ENCODE measurements around the gene E2F2.
"Not testable (repeated sequence)": the region's sequence is repeated elsewhere in the genome, so short reads cannot be mapped to it uniquely, and the experiment has no call there.

E2F2 gene

DNA sequence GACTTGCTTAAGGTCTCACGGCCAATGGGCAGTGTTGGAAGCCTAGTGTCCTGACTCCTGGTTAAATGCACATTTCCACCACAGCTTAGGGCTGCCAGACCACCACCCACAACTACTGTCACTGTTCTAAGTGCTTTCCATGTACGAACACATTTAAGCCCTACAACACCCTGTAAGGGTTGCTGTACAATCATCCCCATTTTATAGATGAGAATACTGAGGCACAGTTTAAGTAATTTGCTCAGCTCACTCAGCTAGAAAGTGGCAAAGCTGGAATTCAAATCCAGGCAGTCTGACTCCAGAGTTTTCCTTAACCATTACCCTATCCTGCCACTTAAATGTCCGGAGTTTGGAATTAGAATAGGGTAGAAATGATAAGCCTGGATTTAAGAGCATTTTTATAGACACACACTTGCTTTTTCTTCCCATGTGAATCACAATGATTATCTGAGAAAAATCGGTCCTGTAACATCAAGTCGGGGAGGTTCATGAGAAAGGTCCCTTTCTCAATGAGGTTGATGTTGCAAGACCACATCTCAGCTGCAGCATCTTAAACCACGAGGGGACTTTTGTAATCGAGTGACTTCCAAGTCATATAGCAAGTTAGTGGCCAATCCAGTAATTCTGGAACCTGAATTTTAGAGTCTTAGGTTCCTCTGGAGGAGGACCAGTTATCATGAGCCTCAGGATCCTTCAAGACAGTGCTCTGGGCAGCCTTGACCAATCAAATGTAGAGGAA lies 8.6 kb downstream of the E2F2 start:
- no peak for DNase-seq

DNA sequence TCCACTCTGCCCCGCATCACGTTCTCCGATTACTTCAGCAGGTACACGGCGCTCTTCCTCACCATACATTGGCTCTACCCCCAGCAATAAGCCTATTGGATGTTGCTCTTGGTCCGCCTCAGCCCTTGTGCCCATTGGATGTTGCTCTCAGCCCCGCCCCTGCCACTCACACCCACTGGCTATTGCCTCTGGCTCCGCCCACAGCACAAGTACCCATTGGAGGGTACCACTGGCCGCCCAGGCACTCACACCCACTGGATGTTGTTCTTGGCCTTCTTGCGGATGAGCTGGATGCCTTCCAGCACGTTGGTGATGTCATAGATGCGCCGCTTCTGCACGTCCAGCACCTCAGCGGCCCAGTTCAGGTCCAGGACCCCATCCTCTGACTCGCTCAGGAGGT lies 9.4 kb downstream of the E2F2 start:
- DNase-seq = no peak

DNA sequence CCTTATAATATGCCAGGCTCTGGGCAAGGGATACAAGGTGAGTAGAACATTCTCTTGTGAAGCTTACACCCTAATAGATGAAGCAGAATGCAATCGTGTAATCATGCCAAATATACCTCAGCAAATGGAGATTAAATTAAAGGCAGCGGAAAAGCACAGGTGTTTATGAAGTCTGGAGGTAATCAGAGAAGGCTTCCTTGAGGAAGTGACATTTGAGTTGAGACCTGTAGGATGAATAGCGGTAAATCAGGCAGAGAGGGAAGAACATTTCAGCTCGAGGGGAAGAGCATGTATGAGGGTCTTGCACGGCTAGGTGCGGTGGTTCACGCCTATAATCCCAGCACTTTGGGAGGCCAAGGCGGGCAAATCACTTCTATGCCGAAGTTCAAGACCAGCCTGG lies 13.5 kb downstream of the E2F2 start:
- no peak for DNase-seq

DNA sequence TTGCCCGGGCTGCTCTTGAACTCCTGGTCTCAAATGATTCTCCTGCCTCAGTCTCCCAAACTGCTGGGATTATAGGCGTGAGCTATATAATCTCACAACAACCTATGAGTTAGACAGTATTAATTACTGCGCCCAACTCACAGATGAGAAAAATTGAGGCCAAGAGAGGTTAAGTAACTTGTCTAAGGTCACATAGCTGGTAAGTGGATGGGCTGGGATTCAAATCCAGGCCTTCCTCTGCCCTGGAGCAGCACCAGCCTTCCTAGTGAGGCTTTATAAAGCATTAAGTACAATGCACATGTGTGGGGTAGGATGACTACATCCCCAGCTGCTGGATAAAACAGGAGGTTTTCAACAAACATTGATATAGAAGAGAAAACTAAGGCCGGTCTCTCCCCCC lies 15.1 kb downstream of the E2F2 start:
- no peak for DNase-seq

DNA sequence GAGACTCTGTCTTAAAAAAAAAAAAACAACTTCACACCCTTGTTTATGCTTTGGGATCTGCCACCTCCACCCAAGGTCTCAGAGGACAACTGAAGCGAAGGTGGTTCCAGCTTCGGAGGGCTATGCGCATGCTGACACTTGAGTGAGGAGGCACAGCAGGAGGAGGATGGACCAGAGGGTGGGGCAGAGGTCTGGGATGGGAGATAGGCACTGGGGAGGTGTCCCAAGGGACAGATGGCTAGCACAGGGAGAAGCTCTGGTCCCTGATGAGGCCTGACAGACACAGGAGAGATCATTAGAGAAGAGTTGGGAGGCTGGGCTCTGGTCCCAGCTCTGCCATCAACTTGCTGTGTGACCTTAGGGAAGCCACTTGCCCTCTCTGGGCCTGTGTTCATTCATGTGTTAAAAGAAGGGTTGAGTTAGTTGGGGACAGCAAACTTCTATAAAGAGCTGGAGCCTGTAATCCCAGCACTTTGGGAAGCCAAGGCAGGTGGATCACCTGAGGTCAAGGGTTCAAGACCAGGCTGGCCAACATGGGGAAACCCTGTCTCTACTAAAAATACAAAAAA lies 16.8 kb downstream of the E2F2 start:
- DNase-seq = no peak

DNA sequence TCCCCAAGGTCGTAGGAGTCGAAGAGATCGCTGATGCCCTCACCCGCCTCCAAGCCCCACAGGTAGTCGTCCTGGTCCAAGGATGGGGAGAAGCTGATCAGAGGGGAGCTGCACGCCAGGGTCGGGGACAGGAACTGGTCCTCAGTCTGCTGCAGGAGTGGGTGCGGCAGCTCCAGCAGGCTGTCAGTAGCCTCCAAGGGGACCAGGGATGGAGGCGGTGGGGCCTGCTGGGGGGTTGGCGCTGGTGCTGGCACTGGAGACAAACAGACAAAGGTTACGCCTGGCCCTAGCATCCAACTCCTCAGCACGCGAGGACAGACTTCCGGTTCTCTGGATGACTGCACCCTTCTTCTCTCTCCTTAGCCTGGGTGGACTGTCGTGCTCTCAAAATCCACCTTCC lies 21.1 kb downstream of the E2F2 start:
- no peak for DNase-seq

DNA sequence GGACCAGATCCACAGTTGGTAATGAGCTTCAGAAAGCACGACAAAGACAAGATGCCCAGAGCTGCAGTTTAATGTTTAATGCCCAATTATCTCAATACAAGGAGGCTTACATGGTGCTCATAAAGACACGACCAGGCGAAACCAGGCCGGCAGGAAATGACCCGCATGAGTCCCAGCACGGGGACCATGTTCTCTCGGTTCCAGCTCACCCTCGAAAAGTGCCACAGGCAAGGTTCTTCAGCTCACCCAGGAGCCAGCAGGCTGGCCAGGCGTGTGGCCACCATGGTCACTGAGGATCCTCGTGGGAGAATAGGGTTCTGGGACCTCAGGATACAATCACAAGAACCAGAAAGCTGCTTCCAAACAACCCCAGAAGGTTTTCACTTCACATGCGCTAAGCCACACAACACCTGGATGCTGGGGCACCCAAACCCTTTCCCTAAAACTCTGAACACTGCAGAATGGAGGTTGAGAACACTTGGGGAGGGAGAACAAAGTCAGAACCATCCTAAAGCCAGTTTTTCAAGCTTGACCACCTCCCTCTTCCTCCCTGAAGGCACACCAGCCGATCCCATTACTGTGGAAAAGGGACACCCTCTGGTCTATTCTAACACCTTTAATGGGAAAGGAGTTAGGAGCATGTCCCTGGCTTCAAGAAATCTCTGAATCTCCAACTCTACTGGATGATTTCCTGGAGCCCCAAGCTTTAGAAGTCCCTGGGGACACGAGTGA lies 24.5 kb downstream of the E2F2 start:
- no peak for DNase-seq

DNA sequence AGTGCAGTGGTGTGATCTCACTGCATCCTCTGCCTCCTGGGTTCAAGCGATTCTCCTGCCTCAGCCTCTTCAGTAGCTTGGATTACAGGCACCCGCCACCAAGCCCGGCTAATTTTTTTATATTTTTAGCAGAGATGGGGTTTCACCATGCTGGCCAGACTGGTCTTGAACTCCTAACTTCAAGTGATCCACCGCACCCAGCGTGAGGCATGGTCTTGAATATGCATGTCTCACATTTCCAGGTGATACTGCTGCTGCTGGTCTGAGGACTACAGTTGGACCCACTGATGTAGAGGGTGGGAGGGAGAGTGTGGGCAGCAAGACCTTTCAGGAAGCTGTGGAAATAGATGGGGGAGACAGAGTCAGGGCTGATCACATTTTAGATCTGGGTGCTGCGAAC lies 25.2 kb downstream of the E2F2 start:
- DNase-seq = no peak

DNA sequence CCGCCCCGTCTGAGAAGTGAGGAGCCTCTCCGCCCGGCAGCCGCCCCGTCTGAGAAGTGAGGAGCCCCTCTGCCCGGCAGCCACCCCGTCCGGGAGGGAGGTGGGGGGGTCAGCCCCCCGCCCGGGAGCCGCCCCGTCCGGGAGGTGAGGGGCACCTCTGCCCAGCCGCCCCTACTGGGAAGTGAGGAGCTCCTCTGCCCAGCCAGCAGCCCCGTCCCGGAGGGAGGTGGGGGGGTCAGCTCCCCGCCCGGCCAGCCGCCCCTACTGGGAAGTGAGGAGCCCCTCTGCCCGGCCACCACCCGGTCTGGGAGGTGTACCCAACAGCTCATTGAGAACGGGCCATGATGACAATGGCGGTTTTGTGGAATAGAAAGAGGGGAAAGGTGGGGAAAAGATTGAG lies 26.9 kb downstream of the E2F2 start:
- not testable (repeated sequence) for DNase-seq

DNA sequence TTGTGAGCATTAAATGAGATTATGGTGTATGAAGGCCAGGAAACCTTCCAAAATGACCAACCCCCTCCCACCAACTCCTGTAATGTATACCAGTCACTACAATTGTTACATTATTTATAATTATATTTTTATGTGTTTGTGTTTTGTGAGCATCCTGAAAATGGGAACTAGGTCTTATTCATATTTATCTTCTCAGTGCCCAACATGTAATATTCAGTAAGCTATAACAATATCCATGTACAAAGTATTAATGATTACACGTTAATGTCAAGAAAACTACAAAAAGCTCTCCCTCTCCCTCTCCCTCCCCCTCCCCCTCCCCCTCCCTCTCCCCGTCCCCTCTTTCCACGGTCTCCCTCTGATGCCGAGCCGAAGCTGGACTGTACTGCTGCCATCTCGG lies 28.1 kb downstream of the E2F2 start:
- DNase-seq = no peak

DNA sequence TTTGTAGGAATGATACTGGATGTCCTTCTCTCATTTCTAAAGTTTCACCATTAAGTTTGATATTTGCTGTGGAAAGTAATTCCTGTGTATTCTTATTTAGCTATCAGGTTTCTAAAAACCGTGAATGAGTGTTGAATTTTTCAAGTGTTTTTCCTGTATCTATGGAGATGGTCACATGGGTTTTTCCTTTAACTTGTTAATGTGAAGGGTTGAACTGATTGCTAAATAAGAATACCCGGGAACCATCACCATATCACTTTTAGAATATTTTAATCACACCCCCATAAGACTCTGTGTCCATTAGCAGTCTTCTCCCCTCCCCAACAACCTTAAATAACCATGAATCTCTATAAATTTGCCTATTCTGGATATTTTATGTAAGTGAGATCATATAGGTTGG lies 30.6 kb downstream of the E2F2 start:
- no peak for DNase-seq

DNA sequence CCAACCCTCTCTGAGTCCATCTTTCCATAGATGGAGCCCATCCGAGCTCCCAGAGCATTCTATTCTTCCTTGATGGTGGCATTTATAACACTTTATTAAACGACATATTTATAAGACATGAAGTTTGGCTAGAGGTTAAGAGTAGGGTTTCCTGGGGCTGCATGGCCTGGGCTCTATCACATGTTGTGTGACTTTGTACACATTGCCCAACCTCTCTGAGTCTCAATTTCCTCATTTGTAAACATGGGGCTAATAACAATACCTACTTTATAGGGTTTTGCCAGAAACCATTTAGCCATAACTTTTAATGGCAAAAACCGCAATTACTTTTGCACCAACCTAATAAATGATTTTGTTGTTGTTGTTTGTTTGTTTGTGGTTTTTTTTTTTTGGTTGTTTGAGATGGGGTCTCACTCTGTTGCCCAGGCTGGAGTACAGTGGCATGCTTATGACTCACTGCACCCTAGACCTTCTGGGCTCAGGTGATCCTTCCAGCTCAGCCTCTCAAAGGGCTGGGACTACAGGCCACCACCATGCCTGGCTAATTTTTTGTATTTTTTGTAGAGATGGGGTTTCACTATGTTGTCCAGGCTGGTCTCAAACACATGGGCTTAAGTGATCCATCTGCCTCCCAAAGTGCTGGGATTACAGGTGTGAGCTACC lies 33.1 kb downstream of the E2F2 start:
- DNase-seq = no peak

DNA sequence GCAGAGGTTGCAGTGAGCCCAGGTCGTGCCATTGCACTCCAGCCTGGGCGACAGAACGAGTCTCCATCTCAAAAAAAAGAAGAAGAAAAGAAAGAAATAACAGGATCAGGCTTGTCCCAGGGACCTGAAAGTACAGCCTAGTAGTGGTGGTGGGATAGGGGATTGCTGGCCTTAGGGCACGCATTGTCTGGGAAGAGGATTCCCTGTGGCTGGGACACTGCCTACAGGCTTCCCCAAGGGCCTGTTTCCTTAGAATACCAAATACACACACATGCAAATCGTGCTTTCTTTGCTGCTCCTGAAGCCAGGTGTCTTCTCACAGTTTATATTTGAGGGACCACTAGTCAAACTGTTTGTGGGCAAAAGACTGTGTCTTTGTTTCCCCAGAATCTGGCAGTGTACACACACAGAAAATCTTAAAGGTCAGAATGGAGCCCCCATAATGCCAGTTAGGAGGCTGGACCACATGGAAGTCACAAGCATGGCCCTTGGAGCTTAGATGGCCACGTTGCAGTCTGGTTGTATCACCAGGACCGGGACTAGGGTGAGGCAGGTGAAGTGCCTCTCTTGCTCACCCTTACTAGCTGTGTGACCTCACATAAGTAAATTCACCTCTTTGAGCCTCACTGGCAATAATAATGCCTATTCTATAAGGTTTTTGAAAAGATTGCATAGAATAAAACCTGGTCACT lies 34.4 kb downstream of the E2F2 start:
- DNase-seq = no peak

DNA sequence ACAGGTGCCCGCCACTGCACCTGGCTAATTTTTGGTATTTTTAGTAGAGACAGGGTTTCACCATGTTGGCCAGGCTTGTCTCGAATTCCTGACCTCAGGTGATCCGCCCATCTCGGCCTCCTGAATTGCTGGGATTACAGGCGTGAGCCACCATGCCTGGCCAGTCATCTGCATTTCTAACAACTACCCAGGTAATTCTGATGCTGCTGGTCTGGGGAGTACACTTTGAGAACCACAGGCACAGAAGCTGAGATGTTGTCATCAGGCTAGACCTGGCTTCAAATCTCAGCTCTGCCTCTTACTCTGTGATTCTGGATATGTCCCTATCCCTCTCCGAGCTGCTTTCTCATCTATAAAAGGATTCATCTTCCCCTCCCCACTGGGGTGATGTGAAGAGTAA lies 36.2 kb downstream of the E2F2 start:
- not testable (repeated sequence) for DNase-seq

DNA sequence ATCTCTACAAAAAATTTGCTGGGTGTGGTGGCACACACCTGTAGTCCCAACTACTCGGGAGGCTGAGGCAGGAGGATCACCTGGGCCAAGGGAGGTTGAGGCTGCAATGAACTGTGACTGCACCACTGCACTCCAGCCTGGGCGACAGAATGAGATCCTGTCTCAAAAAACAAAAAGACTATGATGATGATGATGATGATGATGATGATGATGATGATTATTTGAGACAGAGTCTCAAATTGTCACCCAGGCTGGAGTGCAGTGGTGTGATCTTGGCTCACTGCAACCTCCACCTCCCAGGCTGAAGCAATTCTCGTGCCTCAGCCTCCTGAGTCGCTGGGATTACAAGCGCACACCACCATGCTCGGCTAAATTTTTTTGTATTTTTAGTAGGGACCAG lies 38.3 kb downstream of the E2F2 start:
- DNase-seq = not testable (repeated sequence)

DNA sequence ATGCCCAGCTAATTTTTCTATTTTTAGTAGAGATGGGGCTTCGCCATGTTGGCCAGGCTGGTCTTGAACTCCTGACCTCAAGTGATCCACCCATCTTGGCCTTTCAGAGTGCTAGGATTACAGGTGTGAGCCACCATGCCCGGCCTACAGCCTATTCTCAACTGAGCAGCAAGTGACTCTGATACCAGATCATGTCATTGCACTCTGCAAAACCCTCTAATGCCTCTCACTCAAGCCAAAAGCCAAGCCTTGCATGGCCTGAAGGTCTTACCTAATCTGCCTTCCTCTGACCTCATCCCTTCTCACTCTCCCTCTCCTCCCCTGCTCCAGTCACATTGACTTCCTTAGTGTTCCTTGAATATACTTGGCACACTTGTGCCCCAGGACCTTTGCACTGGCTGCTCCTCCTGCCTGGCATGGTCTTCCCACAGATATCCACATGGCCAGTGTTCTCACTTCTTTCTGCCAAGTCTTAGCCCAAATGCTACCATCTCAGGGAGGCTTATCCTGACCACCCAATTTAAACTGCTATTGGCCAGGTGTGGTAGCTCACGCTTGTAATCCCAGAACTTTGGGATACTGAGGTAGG lies 38.8 kb downstream of the E2F2 start:
- DNase-seq = no peak

DNA sequence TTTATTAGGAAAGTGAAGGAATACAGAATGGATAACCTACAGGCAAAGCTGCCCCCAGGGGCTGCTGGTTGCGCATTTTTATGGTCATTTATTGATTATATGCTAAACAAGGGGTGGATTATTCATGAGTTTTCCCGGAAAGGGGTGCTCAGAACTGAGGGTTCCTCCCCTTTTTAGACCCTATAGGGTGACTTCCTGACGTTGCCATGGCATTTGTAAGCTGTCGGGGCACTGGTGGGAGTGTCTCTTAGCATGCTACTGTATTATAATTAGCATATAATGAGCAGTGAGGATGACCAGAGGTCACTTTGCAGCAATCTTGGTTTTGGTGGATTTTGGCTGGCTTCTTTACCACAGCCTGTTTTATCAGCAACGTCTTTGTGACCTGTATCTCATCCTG lies 41.2 kb downstream of the E2F2 start:
- DNase-seq = no peak

DNA sequence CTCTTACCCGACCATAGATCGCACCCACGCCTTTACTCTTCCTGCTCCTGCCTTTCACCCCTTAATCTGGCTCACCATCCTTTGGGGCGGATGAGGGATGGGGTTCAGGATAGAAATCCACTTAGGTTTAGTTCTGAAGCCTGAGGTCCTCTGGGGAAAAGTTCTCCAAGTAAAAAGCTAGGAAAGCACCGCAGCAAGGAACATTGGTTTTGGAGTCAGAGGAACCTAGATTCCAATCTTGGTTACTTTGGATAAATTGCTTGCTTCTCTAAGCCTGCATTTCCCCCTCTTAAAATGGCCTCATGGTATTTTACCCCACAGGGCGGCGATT lies 46.1 kb downstream of the E2F2 start:
- no peak for DNase-seq

DNA sequence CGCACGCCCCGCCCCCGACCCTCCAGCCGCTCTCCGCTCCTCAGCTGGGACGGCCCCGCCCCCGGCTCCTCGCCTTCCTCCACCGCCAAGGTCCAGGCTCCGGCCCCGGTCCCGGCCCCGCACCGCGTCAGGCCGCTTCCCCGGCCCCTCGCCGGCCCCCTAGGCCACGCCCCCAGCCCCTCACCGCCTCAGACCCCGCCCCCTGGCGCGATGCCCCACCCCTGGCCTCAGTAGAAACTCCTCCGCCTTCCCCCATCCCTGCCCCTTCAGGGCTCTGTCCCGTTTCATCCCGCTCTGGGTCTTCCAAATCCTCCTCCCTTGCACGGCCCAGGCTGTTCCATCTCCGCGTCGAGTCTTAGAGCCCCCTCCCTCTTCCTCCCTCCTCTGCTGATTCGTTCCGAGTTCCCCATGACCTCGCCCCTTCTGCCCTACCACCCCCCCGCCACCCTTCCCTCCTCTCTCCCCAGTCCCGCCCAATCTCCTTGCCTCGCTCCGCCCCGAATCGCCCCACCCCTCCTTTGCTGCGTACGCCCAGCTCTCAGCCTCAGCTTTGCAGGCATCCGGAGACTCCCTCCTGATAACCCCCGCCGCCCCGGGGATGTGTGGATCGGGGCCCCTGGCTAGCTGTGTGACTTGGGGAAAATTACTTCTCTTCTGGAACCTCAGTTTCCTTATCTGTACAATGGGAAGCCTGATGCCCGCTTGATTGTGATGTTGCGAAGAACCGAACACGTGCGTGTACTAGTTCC lies 46.6 kb downstream of the E2F2 start:
- peak; percentile 75 to 85 (median 78) for DNase-seq

DNA sequence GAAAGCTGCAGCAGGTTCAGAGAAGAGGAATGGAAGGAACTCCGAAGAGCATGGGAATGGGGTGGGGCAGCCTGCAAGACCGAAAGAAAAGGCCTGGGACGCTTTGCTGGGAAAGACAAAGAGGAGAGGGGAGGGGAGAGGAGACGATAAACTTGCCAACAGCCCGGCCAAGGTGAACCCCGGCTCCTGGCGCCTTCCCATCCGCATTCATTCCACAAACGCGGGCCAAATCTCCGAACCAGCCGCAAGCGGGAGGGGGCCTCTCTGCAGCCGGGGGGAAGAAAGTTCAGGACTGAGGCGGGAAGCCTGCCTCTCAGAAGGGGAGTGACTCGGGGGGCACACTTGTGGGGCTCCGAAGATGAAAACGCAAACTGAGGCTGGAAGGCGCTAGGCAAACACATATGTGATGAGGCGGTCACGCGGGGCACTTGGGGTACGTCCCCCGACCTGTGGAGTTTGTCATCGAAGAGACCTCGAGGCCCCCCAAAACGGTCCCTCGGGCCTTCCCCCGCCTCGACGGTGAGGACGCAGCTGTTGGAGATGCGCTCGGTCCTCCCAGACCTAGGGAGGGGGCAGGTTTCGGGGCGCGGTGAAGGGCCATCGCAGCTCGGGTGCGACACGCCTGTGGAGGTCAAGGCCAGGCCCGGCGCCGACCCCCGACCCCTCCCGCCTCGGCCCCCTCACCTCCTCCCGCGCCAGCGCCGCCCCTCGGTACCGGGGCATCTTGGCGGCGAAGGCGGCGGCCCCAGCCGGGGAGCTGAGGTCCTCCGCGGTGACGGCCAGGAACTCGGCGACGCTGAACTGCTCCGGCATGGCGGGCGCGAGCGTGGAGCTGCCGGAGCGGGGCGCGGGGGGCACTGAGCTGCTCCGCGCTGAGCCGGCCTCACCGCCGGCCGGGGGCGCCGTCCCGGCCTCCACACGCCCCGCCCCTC lies 47.4 kb downstream of the E2F2 start, which contains the start of gene ASAP3:
Gene ASAP3, minus strand, starts transcription at position 859 of the 932 bp plus-strand sequence. Its CDS starts 46 bp downstream, at position 813.
- DNase-seq = peak in 3 of 4 experiments; percentile 14 to 34 (median 21)

DNA sequence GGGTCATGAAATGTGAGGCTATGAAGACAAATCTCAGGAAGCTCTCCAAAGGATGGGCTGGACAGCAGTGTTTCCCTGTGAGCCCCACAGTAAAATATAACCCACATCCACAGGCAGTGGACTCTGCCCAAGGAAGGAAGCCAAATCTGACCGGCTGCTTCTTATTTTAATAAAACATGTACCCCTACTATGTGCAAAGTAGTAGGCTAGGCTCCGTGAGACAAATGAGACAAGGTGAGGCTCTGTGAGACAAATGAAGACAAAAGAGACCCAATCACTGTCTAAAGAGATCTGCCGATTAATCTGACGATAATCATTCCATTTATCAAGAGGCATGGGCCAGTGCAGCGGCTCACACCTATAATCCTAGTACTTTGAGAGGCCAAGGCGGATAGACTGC lies 49.1 kb downstream of the E2F2 start:
- no peak for DNase-seq
